NCI-H2107 (cell line): ENCODE data around the gene LINGO1.

ENCODE experiments used
- DNase-seq: peaks from one replicate; lab custom pipeline; 2025; lab: John Stamatoyannopoulos, UW

LINGO1 gene, protein sequence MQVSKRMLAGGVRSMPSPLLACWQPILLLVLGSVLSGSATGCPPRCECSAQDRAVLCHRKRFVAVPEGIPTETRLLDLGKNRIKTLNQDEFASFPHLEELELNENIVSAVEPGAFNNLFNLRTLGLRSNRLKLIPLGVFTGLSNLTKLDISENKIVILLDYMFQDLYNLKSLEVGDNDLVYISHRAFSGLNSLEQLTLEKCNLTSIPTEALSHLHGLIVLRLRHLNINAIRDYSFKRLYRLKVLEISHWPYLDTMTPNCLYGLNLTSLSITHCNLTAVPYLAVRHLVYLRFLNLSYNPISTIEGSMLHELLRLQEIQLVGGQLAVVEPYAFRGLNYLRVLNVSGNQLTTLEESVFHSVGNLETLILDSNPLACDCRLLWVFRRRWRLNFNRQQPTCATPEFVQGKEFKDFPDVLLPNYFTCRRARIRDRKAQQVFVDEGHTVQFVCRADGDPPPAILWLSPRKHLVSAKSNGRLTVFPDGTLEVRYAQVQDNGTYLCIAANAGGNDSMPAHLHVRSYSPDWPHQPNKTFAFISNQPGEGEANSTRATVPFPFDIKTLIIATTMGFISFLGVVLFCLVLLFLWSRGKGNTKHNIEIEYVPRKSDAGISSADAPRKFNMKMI

GRCh38 chr15:77632534-77633133 is at the start of gene LINGO1:
Gene LINGO1 (minus strand): TSS chr15:77632912. CDS start chr15:77632315, 597 bp downstream.
- DNase-seq = no peak

DNA sequence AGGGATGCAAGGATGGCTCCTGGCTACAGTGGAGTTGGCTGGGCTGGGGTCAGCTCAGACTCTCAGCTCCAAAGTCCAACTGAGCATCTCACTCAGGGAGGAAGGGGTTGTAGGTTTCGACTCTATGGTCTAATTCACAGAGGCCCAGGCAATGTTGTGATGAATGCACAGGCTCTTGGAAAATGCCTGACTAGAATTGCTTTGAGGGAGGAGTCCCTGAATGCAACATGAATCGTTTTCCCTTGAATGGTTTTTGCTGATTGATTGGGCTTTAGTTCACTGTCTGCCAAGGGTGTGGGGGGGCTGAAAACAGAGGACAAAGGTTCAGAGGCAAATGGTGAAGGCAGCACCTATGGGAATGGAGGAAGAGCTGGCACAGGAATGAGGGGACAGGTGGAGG is 48.6 kb upstream of the LINGO1 start:
- no peak for DNase-seq

- DNase-seq = no peak
These were observed 44.1 kb upstream of the LINGO1 start for GRCh38 chr15:77676569-77677375.

DNA sequence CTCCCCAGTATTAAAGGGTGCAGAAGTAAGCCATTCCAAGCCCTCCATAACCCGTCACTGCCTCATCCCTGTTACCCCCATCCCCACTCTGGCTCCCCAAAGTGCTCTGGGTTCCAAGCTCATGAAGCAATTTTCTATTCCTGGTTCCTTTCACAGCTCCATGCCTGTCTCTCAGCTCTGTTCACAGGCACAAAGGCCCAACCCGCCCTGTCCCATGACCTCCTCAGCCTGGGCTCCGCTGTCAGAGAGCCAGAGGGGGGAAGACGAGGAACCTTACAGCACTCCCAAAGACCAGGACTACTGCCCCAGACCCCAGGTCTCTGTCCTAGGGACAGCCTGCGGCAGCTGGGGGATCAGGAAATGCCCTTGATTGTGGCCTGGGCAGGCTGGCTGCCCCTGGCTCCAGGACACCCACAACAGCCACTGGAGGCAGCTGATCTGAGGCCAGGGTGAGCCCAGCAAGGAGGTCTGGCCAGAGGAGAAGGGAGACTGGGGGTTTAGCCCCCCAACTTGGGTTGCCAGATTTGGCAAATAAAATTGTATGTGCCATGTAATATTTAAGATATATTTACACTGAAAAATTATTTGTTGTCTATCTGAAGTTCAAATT is 43.2 kb upstream of the LINGO1 start:
- no peak for DNase-seq

DNA sequence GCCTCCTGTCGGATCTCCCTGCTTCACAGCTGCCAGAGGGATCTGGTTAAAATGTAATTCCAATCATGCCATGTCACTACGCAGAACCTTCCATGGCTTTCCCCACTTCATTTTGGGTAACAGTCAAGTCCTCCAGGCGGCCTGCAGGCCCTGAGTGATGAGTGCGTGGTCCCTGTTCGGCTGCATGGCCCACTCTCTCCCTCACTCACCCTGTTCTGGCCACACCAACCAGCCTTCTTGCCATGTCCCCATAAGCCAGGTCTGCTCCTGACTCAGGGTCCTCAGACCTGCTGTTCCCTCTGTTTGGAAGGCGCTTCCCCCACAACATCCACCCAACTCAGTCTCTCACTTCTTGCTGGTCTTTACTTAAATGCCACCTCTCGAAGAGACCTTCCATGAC is 41.6 kb upstream of the LINGO1 start:
- DNase-seq = no peak

DNA sequence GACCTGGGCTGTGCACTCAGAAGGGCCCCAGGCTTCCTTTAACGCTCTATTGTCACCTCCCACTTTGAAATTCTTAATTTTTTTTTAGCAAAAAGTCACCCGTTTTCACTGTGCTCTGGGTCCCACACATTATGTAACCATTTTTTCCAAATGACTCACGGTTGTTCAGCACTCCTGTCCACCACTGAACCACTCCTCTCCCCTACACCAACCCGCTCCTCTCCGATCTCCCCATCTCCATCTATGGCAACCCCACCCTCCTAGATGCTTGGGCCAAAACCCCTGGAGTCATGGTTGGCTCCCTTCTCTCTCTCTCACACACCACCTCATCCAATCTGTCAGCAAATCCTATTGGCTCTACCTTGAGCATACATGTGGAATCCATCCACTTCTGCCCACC is 41.2 kb upstream of the LINGO1 start:
- no peak for DNase-seq

- DNase-seq = no peak
These were observed 39.4 kb upstream of the LINGO1 start for GRCh38 chr15:77672135-77672534.

DNA sequence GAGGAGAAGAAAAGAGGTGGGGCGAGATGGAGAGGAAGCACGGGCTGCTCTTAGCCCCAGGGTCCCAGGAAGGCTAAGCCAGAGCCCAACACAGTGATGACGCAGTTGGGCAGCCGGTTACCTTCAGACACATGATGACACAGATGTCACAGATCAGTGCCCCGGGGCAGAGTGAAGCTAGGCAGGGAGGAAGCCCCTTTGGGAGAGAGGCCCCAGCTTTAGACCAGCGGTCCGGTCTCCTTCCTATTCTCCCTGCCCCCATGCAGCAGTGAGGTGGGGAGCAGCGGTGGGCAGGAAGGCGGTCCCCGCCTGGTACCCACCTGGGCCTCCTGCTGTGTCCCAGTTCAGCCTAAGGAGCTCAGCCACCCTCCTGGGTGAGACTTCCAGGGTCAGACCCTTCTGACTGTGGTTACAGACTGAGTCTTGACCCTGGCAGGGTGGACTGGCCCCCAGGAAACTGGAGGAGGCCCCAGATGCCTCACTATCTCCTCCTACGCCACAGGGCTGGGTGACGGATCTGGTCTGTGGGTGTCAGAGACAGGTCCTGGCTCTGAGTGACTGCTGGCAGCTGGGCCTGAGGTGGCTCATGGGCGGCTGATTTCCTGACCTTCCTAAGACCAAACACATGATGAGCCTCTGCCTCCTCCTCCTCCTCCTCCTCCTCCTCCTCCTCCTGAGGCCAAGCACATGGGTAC is 38.8 kb upstream of the LINGO1 start:
- no peak for DNase-seq

DNA sequence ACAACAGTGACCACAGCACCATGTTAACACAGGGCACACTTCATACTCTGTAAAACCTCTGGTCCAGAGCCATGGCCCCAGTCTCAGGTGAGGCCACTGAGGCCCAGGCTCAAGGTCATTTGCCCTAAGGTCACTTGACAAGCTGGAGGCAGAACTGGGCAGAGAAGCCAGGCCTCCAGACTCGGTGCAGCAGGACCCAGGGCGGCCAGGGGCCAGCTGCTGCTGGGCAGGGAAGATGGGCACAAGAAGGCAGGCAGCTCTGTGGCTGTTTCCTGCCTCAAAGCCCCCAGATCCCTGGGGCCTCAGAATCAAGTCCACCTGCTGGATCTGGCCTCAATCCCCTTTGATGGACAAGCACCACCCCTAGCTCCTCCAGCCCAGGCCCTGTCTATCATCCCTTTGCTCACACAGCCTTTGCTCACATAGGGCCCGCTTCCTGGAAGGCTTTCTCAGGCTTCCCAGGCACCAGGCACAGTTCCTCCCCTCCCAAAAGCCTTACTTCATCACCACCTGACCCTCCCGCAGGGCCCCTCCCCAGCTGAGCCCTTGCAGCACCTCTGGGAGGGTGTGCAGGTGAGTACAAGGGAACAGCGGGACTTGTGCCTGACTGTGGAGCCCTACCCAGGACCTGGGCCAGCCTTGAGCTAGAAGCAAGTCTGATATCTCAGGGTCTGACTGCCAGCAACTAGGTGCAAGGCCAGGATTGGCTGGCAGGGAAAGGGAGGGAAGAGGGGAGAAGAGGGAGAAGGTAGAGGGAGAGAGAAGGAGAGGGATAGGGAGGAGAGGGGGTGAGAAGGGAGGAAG is 38.0 kb upstream of the LINGO1 start:
- no peak for DNase-seq

GRCh38 chr15:77669896-77670295 is 37.2 kb upstream of the LINGO1 start:
- no peak for DNase-seq

DNA sequence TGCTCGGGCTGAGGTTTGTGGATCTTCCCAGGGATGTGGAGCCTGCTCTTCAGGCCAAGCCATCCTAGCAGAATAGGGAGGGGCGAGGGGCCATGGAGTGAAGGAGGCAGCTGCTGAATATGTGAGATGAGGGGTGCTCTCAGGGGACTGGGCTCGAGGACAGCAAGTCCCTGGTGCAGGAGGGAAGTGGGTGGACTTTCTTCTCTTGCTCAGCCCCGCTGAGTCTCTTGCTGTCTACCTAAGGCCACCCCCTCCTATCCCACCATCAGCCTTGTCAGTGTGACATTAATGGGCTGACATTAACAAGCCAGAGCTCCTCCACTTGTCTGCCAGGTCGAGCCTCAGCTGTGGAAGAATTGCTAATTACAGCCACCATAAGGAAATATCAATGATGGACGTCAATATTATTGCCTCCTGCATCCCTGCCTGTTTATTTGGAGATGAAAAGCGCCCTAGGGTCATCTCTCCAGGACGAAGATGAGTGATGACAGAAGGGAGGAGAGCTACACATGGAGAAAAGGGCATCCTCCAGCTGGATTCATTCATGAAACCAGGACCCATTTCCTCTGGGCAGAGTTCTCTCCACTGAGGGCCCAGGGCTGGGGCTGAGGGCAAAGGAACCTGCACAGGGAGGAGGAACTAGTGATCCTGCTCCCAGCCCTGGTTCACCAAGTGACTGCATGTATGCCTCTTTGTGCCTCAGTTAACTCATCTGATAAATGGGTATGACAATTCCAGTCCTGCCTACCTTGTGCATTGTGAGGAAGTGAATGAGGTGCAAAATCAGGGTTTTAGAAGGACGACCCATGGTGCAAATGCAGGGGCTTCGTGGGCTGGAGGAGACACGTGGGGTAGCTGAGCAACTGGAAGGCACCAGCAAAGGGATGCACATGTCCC is 34.9 kb upstream of the LINGO1 start:
- DNase-seq = no peak

DNA sequence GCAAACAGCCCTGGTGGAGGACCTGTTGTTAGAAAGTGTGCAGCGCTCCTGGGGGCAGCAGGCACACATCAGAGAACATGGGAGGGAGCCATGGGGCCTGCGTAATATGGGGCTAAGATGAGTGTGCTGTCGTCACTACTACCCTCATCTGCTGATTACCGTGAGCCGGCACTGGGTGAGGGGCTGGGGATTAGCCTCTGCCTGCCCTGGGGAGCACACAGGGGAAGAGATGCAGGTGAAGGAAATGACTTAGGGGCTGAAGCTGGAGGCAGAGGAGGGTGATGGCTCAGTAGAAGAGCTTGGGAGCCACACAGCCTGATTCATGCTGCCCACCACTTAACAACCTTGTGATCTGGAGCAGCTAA is 33.6 kb upstream of the LINGO1 start:
- DNase-seq = no peak

DNA sequence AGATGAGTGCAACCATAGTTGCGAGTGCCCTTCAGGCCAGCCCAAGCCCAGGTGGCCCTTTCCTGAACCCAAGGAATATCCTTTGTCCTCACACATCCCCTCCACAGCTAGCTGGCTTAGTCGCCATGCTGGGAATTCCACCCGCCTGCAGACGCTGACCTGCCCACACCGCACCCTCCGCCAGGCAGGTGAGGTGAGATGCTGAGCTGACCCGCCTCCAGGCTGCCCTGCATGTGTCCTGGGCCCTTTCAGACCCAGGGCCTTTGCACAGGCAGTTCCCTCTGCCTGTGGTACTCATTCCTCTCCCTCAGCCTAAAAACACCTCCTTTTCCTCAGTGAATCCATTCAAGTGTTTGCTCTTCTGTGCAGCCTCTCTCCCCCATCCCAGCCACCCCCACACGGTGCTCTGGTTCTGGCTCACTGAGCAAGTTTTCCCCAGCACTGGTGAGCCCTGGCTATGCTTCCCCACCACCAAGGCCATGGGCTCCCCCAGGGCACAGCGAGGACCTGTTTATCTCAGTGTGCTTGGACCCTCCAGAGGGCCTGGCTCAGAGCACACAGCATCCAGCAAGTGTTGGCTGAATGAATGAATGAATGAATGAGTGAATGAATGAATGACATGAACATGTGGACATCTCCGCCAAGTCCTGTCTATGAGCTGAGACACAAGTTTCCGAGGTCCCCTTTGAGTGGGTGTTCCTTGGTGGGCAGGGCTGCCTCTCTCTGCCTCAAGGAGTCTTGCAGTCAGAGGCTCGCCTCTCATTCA is 33.0 kb upstream of the LINGO1 start:
- no peak for DNase-seq

DNA sequence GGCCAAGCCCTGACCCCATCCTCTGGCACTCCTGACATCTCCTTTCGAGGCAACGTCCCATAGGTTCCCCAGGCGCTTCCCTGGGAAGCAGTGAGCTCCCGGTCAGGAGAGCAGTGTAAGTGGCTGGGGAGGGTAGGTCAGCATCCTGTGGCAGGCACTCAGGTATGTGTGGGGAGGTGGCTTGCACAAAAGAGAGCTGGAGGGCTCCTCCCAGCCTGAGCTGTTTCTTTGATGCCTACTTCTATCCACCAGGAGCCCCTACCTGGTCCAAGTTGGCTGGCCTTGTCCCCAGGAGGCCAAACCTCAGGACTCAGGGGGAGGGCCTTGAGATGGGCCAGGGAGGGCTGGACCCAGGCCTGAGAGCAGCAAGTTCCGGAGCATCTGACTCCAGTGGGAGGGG is 31.7 kb upstream of the LINGO1 start:
- DNase-seq = no peak

GRCh38 chr15:77663256-77663655 is 30.5 kb upstream of the LINGO1 start:
- DNase-seq = no peak

GRCh38 chr15:77659350-77660321 is 26.9 kb upstream of the LINGO1 start:
- DNase-seq = no peak

DNA sequence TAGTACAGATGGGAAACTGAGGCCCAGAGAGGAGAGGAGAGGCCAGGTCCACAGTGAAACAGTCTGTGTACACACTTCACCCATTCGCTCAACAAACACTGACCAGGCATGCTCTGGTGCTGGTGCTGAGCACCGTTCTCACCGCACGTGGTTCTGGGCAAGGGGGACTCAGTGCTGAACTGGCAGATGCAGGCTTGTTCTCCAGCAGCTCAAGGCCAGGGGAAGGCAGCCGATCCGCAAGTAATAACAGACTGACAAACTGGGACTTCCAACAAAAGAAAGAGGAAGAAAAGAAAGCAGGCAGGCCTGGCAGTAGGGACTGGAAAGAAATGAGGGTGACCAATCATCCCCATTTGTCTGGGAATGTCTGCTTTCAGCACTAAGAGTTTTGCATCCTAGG is 25.6 kb upstream of the LINGO1 start:
- DNase-seq = no peak
